Astrocyte (in vitro differentiated cells and primary cell): Measurements from ENCODE around the gene PRR23B. TPM values are rescaled to one million over a fixed set of nuclear protein-coding genes. Genes with fewer than 3 reads are reported as not detected.

ENCODE experiments used
- DNase-seq: peaks from one replicate; pipeline ENCODE4 v3.0.0-alpha.2; 2010; ENCODE audit warnings: low read depth
- FAIRE-seq: peaks from 2 replicates; lab custom pipeline; 2011; peaks lifted over from hg19 to GRCh38; lab: Jason Lieb, UNC
- H2AFZ ChIP-seq: 2 replicates; pipeline ENCODE4 v1.6.0; 2012; ENCODE audit warnings: low read depth, low read length, inconsistent platforms
- H3K27ac ChIP-seq: 2 replicates; pipeline ENCODE4 v1.5.1; 2011; ENCODE audit warnings: low read depth, low read length, inconsistent platforms
- H3K27me3 ChIP-seq: 2 replicates; pipeline ENCODE4 v1.6.0; 2011; ENCODE audit warnings: low read length, inconsistent platforms; ENCODE audit not compliant: insufficient read depth
- H3K36me3 ChIP-seq: 2 replicates; pipeline ENCODE4 v1.5.1; 2011; ENCODE audit warnings: low read length, inconsistent platforms; ENCODE audit not compliant: insufficient read depth
- H3K4me1 ChIP-seq: 2 replicates; pipeline ENCODE4 v1.5.1; 2011; ENCODE audit warnings: low read length, inconsistent platforms; ENCODE audit not compliant: insufficient read depth
- H3K4me2 ChIP-seq: 2 replicates; pipeline ENCODE4 v1.6.0; 2012; ENCODE audit warnings: low read length, inconsistent platforms
- H3K4me3 ChIP-seq: 2 replicates; pipeline ENCODE4 v1.5.1; 2011; ENCODE audit warnings: low read depth, mild to moderate bottlenecking, low read length, inconsistent platforms; ENCODE audit not compliant: insufficient read depth
- H3K79me2 ChIP-seq: 2 replicates; pipeline ENCODE4 v1.6.0; 2012; ENCODE audit warnings: mild to moderate bottlenecking, low read length, inconsistent platforms; ENCODE audit not compliant: insufficient read depth
- H3K9ac ChIP-seq: 2 replicates; pipeline ENCODE4 v1.6.0; 2012; ENCODE audit warnings: mild to moderate bottlenecking, low read length, inconsistent platforms
- H3K9me3 ChIP-seq: 2 replicates; pipeline ENCODE4 v1.5.1; 2012; ENCODE audit warnings: low read depth, mild to moderate bottlenecking, low read length, inconsistent platforms; ENCODE audit not compliant: insufficient read depth
- H4K20me1 ChIP-seq: 2 replicates; pipeline ENCODE4 v1.6.0; 2012; ENCODE audit warnings: low read length, inconsistent platforms; ENCODE audit not compliant: insufficient read depth
- H3K27ac Mint-ChIP-seq: one replicate; pipeline ENCODE4 v1.8.0; 2021; ENCODE audit warnings: mild to moderate bottlenecking, mixed read lengths; ENCODE audit not compliant: unreplicated experiment
- H3K27me3 Mint-ChIP-seq: one replicate; pipeline ENCODE4 v1.8.0; 2021; ENCODE audit warnings: low read depth, mixed read lengths; ENCODE audit not compliant: unreplicated experiment
- H3K36me3 Mint-ChIP-seq: one replicate; pipeline ENCODE4 v1.8.0; 2021; ENCODE audit warnings: low read depth, mixed read lengths; ENCODE audit not compliant: unreplicated experiment
- H3K4me1 Mint-ChIP-seq: one replicate; pipeline ENCODE4 v1.8.0; 2021; ENCODE audit warnings: low read depth, mixed read lengths; ENCODE audit not compliant: unreplicated experiment
- H3K4me3 Mint-ChIP-seq: one replicate; pipeline ENCODE4 v1.8.0; 2021; ENCODE audit warnings: mild to moderate bottlenecking, moderate library complexity, mixed read lengths; ENCODE audit not compliant: unreplicated experiment
- H3K9me3 Mint-ChIP-seq: one replicate; pipeline ENCODE4 v1.8.0; 2021; ENCODE audit warnings: mild to moderate bottlenecking, mixed read lengths; ENCODE audit not compliant: unreplicated experiment
- EZH2 ChIP-seq: IDR thresholded peaks from 2 replicates; pipeline ENCODE4 v1.6.1; 2012; ENCODE audit warnings: mild to moderate bottlenecking, low read length, inconsistent platforms; ENCODE audit not compliant: insufficient read depth
- total RNA-seq: library from RNA; stranded (reverse); gene quantifications from 2 replicates; pipeline ENCODE4 v1.2.1, GENCODE V29; 2021
- TF ChIP-seq, protein P1 (sequence below): IDR thresholded peaks from 2 replicates; pipeline ENCODE4 v1.5.1; 2011; ENCODE audit warnings: low read depth, mild to moderate bottlenecking, inconsistent platforms, low read length, moderate library complexity; ENCODE audit not compliant: insufficient read depth

Gene PRR23B
- total RNA-seq, 1 donor from 2014 or later = not detected

DNA sequence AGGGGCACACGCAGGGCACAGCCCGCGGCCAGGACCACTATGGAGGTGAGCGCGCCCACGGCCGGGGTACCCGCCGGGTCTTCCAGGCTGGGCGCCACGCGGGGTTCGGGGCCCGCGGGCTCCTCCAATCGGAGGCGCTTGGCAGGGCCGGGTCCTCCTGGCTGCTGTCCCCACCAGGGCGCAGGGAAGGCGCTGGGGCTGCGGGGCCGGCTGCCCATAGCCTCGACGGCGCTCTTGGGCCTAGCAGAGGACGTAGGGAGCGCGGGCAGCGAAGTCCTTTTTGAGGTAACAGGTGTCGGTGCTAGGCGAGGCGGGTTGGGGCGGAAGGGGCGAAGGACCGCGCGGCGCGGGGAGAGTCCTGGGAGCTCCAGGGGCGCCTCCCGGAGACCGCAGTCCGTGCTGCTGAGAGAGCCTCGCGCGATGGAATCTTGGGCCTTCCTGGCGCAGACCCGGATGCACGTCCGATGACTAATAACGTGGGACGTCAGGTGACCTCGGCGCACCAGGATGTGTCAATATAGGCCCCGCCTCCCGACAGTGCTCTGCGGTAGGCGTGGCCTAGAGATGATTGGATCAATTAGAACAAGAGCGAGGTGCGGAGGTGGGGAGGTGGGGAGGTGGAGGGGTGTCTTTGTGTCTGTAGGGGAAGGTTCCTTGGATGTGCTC, 14.5 kb downstream of the PRR23B start, which contains the start of gene PRR23A:
PRR23A (minus strand) TSS at position 218 of the 666 bp plus-strand sequence; CDS start at position 218, 0 bp downstream.
- H3K4me3 ChIP-seq = no peak within 1 kb of the TSS
- H3K9me3 ChIP-seq = no peaks in the 10 kb centered on the region
- H3K36me3 ChIP-seq = no peaks in the 10 kb centered on the region
- no peaks in the 10 kb centered on the region for H3K4me1 Mint-ChIP-seq
- FAIRE-seq (no peak), DNase-seq (no peak)
- H3K4me2 ChIP-seq = no peak within 1 kb of the TSS
- no peak within 1 kb of the TSS for H3K27ac Mint-ChIP-seq
- H3K27me3 ChIP-seq = no peaks in the 10 kb centered on the region
- no peaks in the 10 kb centered on the region for H3K36me3 Mint-ChIP-seq
- peaks cover 5% of the 10 kb centered on the region for H3K9me3 Mint-ChIP-seq
- no peak within 1 kb of the TSS for H3K4me3 Mint-ChIP-seq
- no peak within 1 kb of the TSS for H3K9ac ChIP-seq
- H3K79me2 ChIP-seq = no peaks in the 10 kb centered on the region
- no peaks in the 10 kb centered on the region for H3K27me3 Mint-ChIP-seq
- no peaks in the 10 kb centered on the region for H4K20me1 ChIP-seq
- H3K4me1 ChIP-seq = no peaks in the 10 kb centered on the region
- TF ChIP-seq EZH2 = no peak
- TF ChIP-seq, protein P1, sequence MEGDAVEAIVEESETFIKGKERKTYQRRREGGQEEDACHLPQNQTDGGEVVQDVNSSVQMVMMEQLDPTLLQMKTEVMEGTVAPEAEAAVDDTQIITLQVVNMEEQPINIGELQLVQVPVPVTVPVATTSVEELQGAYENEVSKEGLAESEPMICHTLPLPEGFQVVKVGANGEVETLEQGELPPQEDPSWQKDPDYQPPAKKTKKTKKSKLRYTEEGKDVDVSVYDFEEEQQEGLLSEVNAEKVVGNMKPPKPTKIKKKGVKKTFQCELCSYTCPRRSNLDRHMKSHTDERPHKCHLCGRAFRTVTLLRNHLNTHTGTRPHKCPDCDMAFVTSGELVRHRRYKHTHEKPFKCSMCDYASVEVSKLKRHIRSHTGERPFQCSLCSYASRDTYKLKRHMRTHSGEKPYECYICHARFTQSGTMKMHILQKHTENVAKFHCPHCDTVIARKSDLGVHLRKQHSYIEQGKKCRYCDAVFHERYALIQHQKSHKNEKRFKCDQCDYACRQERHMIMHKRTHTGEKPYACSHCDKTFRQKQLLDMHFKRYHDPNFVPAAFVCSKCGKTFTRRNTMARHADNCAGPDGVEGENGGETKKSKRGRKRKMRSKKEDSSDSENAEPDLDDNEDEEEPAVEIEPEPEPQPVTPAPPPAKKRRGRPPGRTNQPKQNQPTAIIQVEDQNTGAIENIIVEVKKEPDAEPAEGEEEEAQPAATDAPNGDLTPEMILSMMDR = no peak
- H3K27ac ChIP-seq = no peak within 1 kb of the TSS
- no peak within 1 kb of the TSS for H2AFZ ChIP-seq

DNA sequence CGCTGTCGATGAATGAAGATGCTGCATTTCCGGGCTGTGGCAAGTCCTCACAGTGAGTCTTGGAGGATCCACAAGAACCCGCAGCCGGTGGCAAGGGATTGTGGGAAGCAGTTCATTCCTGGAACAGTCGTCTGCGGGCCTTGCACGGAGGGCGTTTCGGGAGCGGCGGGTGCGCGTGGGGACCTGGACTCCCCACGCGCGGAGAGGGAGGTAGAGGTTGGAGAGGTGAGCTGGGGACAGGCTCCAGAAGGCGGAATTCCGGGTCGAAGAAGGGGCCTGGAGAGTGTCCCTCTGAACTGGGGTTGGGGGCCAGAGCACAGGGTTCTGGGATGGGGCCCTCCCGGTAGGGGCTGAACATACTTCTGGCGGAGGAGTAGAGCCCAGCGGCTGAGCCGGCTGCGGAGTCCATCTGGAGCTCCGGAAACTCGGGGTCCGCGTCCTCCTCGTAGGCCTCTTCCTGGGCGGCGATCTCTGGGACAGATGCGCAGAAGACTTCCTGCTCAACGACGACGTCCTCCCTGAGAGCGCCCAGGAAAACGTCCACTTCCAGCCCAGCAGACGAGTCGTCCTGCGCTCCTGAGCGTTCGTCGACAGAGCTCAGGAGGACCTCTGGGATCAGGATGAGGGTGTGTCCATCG, 15.3 kb downstream of the PRR23B start:
- Mint-ChIP-seq H3K9me3 (peaks cover 5% of the 10 kb centered on the region), H3K4me3 (no peak overlapping the region), H3K36me3 (no peaks in the 10 kb centered on the region), H3K27ac (no peak overlapping the region), H3K4me1 (no peaks in the 10 kb centered on the region), H3K27me3 (no peaks in the 10 kb centered on the region)
- Histone ChIP-seq H4K20me1 (no peaks in the 10 kb centered on the region), H3K4me1 (no peaks in the 10 kb centered on the region), H3K27me3 (no peaks in the 10 kb centered on the region), H3K4me2 (no peak overlapping the region), H3K36me3 (no peaks in the 10 kb centered on the region), H3K9ac (no peak overlapping the region), H3K79me2 (no peaks in the 10 kb centered on the region), H3K9me3 (no peaks in the 10 kb centered on the region), H3K27ac (no peak overlapping the region), H3K4me3 (no peak overlapping the region), H2AFZ (no peak overlapping the region)
- no peak for DNase-seq
- TF ChIP-seq EZH2 = no peak
- TF ChIP-seq, protein P1 = no peak
- no peak for FAIRE-seq

DNA sequence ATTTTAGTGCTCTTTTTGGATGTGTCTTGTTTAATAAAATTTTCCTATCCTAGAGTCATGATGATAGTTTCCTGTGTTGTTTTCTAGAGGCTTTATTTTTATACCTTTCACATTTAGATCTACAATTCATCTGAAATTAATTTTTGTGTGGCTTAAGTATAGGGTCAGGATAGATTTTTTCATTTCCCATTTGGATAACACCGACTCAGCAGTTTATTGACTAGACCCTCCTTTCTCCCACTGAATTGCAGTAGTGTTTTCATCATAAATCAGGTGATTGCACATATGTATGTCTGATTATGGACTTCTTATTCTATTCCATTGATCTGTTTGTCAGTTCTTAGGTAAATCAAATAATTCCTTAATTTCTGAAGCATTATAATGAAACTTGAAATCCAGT, 25.0 kb downstream of the PRR23B start:
- H3K27me3 Mint-ChIP-seq = peaks cover 26% of the 10 kb centered on the region
- FAIRE-seq = no peak

More for the DNA sequence above, 25.0 kb downstream of the PRR23B start:
- H2AFZ ChIP-seq = no peak overlapping the region
- no peak overlapping the region for H3K27ac Mint-ChIP-seq
- H3K4me2 ChIP-seq = no peak overlapping the region
- no peaks in the 10 kb centered on the region for H3K4me1 ChIP-seq
- no peak overlapping the region for H3K9ac ChIP-seq
- H3K9me3 ChIP-seq = no peaks in the 10 kb centered on the region
- H3K36me3 ChIP-seq = no peaks in the 10 kb centered on the region
- no peaks in the 10 kb centered on the region for H3K4me1 Mint-ChIP-seq
- no peak overlapping the region for H3K4me3 Mint-ChIP-seq
- no peak overlapping the region for H3K27ac ChIP-seq
- DNase-seq = no peak
- H3K9me3 Mint-ChIP-seq = peaks cover 2% of the 10 kb centered on the region
- H4K20me1 ChIP-seq = no peaks in the 10 kb centered on the region
- H3K27me3 ChIP-seq = no peaks in the 10 kb centered on the region
- H3K4me3 ChIP-seq = no peak overlapping the region
- TF ChIP-seq, protein P1 = no peak
- no peak for TF ChIP-seq EZH2
- no peaks in the 10 kb centered on the region for H3K36me3 Mint-ChIP-seq
- H3K79me2 ChIP-seq = no peaks in the 10 kb centered on the region
